Measurements from ENCODE around the gene NEDD4L.

Gene NEDD4L

GRCh38 chr18:58386780-58387179, 342.8 kb downstream of the NEDD4L start:
- ChIA-PET CTCF (no interaction called here), POLR2A (no interaction called here)
- DNase-seq (ENCODE audit: extremely low spot score), result no peak
- TF ChIP-seq PKNOX1 (IDR thresholded peaks at IDR 0.05) (no peak), TARDBP (IDR thresholded peaks at IDR 0.05) (no peak), ARNT (IDR thresholded peaks at IDR 0.05) (no peak), FOXM1 (IDR thresholded peaks at IDR 0.05; ENCODE audit: borderline replicate concordance) (no peak), SUZ12 (IDR thresholded peaks at IDR 0.05) (no peak), FOXA1 (IDR thresholded peaks at IDR 0.05) (no peak), SP1 (IDR thresholded peaks at IDR 0.05) (no peak), NFRKB (IDR thresholded peaks at IDR 0.05) (no peak), LEF1 (IDR thresholded peaks at IDR 0.05; ENCODE audit: borderline replicate concordance) (no peak), HDGF (IDR thresholded peaks at IDR 0.05; ENCODE audit: borderline replicate concordance) (no peak), CTBP1 (IDR thresholded peaks at IDR 0.05; ENCODE audit: borderline replicate concordance) (no peak), ZNF384 (IDR thresholded peaks at IDR 0.05) (no peak), ELF4 (IDR thresholded peaks at IDR 0.05) (no peak), BHLHE40 (IDR thresholded peaks at IDR 0.05; ENCODE audit: borderline replicate concordance) (no peak), FOXK2 (IDR thresholded peaks at IDR 0.05) (no peak), L3MBTL2 (conservative IDR thresholded peaks at IDR 0.05) (no peak)

- no peak for DNase-seq (ENCODE audit: extremely low spot score)
- ChIA-PET POLR2A (no interaction called here), CTCF (no interaction called here)
- TF ChIP-seq SP1 (IDR thresholded peaks at IDR 0.05) (no peak), SUZ12 (IDR thresholded peaks at IDR 0.05) (no peak), ELF4 (IDR thresholded peaks at IDR 0.05) (no peak), FOXK2 (IDR thresholded peaks at IDR 0.05) (no peak), HDGF (IDR thresholded peaks at IDR 0.05; ENCODE audit: borderline replicate concordance) (no peak), BHLHE40 (IDR thresholded peaks at IDR 0.05; ENCODE audit: borderline replicate concordance) (no peak), NFRKB (IDR thresholded peaks at IDR 0.05) (no peak), FOXA1 (IDR thresholded peaks at IDR 0.05) (no peak)
These were observed 343.7 kb downstream of the NEDD4L start for GRCh38 chr18:58387716-58388115.

- TF ChIP-seq SUZ12 (IDR thresholded peaks at IDR 0.05) (no peak), FOXK2 (IDR thresholded peaks at IDR 0.05) (no peak), BHLHE40 (IDR thresholded peaks at IDR 0.05; ENCODE audit: borderline replicate concordance) (no peak), TARDBP (IDR thresholded peaks at IDR 0.05) (no peak), CTBP1 (IDR thresholded peaks at IDR 0.05; ENCODE audit: borderline replicate concordance) (no peak), L3MBTL2 (conservative IDR thresholded peaks at IDR 0.05) (no peak), SP1 (IDR thresholded peaks at IDR 0.05) (no peak), LEF1 (IDR thresholded peaks at IDR 0.05; ENCODE audit: borderline replicate concordance) (no peak)
- ChIA-PET POLR2A (no interaction called here), CTCF (no interaction called here)
- DNase-seq (ENCODE audit: extremely low spot score), result no peak
These were observed 344.7 kb downstream of the NEDD4L start for GRCh38 chr18:58388736-58389135.

- ChIA-PET CTCF (no interaction called here), POLR2A (no interaction called here)
- TF ChIP-seq SP1 (IDR thresholded peaks at IDR 0.05), result no peak
- DNase-seq (ENCODE audit: extremely low spot score), result no peak
These were observed 345.7 kb downstream of the NEDD4L start for GRCh38 chr18:58389745-58390144.

- DNase-seq (ENCODE audit: extremely low spot score), result peak; percentile 71
- ChIA-PET POLR2A (no interaction called here), CTCF (no interaction called here)
- TF ChIP-seq PKNOX1 (IDR thresholded peaks at IDR 0.05) (peak; percentile 89), FOXK2 (IDR thresholded peaks at IDR 0.05) (no peak), L3MBTL2 (conservative IDR thresholded peaks at IDR 0.05) (peak; percentile 80)
These were observed 346.4 kb downstream of the NEDD4L start for GRCh38 chr18:58390399-58390798.

GRCh38 chr18:58391231-58391825, 347.3 kb downstream of the NEDD4L start:
- TF ChIP-seq CTBP1 (IDR thresholded peaks at IDR 0.05; ENCODE audit: borderline replicate concordance), result no peak
- TF ChIP-seq SUZ12 (IDR thresholded peaks at IDR 0.05), result no peak
- no peak for TF ChIP-seq L3MBTL2 (conservative IDR thresholded peaks at IDR 0.05)
- TF ChIP-seq BHLHE40 (IDR thresholded peaks at IDR 0.05; ENCODE audit: borderline replicate concordance), result no peak
- TF ChIP-seq ELF4 (IDR thresholded peaks at IDR 0.05), result no peak
- TF ChIP-seq HDGF (IDR thresholded peaks at IDR 0.05; ENCODE audit: borderline replicate concordance), result no peak
- TF ChIP-seq PKNOX1 (IDR thresholded peaks at IDR 0.05), result no peak
- no peak for TF ChIP-seq FOXA1 (IDR thresholded peaks at IDR 0.05)
- no peak for TF ChIP-seq LEF1 (IDR thresholded peaks at IDR 0.05; ENCODE audit: borderline replicate concordance)
- no peak for TF ChIP-seq TARDBP (IDR thresholded peaks at IDR 0.05)
- TF ChIP-seq NFRKB (IDR thresholded peaks at IDR 0.05), result no peak
- TF ChIP-seq SP1 (IDR thresholded peaks at IDR 0.05), result no peak
- no peak for TF ChIP-seq ZNF384 (IDR thresholded peaks at IDR 0.05)
- no peak for TF ChIP-seq FOXK2 (IDR thresholded peaks at IDR 0.05)
- no peak for TF ChIP-seq ARNT (IDR thresholded peaks at IDR 0.05)
- DNase-seq (ENCODE audit: extremely low spot score), result no peak
- CTCF ChIA-PET, result interaction anchor here (0.6 kb wide), 1 partner anchor 184 kb away, joined by 5 read pairs; no protein-coding TSS in a partner anchor
- POLR2A ChIA-PET, result no interaction called here

- DNase-seq (ENCODE audit: extremely low spot score), result no peak
- TF ChIP-seq FOXA1 (IDR thresholded peaks at IDR 0.05) (no peak), TARDBP (IDR thresholded peaks at IDR 0.05) (no peak), L3MBTL2 (conservative IDR thresholded peaks at IDR 0.05) (no peak), SUZ12 (IDR thresholded peaks at IDR 0.05) (no peak), FOXM1 (IDR thresholded peaks at IDR 0.05; ENCODE audit: borderline replicate concordance) (no peak), BHLHE40 (IDR thresholded peaks at IDR 0.05; ENCODE audit: borderline replicate concordance) (no peak), HDGF (IDR thresholded peaks at IDR 0.05; ENCODE audit: borderline replicate concordance) (no peak), SP1 (IDR thresholded peaks at IDR 0.05) (no peak), ARNT (IDR thresholded peaks at IDR 0.05) (no peak), FOXK2 (IDR thresholded peaks at IDR 0.05) (no peak), ZNF384 (IDR thresholded peaks at IDR 0.05) (no peak), PKNOX1 (IDR thresholded peaks at IDR 0.05) (no peak), LEF1 (IDR thresholded peaks at IDR 0.05; ENCODE audit: borderline replicate concordance) (no peak), NFRKB (IDR thresholded peaks at IDR 0.05) (no peak), CTBP1 (IDR thresholded peaks at IDR 0.05; ENCODE audit: borderline replicate concordance) (no peak), ELF4 (IDR thresholded peaks at IDR 0.05) (no peak)
- POLR2A ChIA-PET, result no interaction called here
- CTCF ChIA-PET, result interaction anchor here (1.2 kb wide), 1 partner anchor 105 kb away, joined by 4 read pairs; no protein-coding TSS in a partner anchor
These were observed 347.9 kb downstream of the NEDD4L start for GRCh38 chr18:58391932-58392323.
